Activated CD4-positive, CD25-positive, alpha-beta regulatory T cell treated with anti-CD3 and anti-CD28 coated beads, Interleukin-2, amount 50 U/mL, for 72 hours (primary cell): ENCODE results near the gene CLSTN2.

Experiments
- DNase-seq: peaks from one replicate; pipeline ENCODE4 v3.0.0; 2021

CLSTN2 gene

DNA sequence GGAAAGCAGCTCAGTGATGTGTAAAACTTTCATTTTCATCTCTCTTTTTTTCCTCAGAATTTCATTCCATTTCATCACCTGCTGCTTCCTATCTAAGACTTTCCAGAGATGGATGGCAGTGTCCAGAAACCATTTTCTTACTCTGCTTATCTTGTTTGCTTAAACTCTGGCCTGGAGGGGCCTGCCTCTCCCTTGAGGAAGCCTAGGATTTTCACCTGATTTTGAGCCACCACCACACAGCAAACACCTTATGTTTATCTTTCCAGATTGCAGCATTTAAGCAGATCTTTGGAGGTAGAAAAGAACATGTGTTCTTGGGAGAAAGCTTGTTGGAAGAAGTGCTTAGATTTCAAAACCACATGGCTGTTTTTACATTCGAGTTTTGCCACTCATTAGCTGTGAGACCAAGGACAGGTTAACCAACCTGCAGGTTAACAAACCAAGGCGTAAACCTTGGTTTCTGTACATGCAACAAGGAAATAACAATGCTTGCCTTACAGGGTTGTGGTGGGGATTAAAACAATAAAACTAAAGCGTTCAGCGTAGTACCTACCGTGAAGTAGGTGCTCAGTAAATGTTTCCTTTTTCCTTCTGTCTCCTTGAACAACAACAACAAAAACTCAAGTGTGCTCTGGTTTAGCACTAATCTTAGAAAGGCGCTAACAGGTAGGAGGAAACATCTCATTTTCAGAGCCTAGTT lies 120.3 kb downstream of the CLSTN2 start:
- DNase-seq = no peak

DNA sequence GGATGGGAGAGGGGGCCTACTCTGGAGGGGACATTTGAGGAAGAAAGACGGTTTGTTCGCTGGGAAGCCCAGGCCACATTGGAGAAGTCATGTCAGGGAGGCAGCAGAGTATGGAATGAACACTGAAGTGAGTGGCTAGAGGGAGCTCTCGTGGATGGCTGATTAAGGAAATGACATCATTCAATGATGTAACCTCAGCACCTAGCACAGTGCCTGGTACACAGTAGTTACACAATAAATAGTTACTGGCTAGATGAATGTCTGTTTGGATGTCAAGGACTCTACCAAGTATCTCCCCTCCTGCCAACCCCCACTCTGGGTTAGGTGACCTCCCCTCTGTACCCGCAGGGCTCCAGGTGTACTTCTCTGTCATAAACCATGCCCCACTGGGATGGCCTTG lies 121.1 kb downstream of the CLSTN2 start:
- DNase-seq = no peak

DNA sequence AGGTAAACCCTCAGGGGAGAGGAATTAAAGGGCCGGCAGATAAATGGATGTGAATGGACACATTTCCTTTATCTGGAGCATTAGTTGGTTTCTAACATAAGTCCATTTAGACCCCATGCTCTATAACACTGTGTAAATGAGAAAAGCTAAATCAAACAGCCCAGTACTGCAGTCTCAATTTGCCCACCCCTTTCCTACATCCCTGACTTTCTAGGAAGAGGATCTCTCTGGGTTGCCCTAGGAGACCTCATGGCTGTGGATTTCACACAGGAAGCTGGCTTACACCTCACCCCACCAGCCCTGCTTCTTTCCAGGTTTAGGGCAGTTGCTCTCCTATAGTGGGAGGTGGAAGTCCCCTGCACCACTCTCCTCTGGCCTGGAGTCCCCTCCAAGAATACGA lies 126.2 kb downstream of the CLSTN2 start:
- no peak for DNase-seq

DNA sequence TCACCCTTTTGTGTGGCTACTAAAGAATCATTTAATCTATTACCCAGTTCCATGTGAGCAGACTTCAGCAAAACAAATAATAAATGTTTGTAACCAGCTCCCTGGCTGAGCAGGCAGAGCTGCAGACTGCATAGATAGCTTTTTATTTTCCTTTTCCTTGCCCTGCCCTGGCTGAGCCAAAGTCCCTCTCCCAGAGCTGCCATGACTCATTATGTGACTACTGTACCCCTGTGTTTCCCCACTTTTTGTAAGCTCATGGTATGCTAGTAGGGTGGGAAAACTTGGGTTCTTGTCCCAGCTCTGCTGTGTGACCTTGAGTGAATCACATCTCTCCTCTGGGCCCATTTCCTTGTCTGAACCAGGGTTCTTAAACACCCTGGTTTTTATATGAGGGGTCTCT lies 127.5 kb downstream of the CLSTN2 start:
- no peak for DNase-seq

DNA sequence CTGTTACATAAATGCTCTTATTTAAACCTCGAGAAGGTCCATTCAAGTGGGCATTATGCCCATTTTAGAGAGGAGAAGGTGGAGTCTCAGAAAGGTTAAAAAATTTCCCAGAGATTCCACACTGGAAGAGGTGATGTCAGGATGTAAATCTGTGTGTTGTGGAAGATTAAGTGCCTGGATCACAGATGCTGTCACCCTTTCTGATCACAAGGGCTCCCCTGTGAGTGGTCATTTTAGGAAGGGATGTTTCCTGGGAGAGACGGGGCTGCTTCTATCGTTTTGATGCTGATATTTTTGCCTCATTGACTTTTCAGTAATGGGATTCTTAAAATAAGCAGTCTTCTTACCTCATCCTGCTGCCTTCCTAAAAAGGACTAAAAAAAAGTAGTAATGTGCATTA lies 132.5 kb downstream of the CLSTN2 start:
- no peak for DNase-seq

DNA sequence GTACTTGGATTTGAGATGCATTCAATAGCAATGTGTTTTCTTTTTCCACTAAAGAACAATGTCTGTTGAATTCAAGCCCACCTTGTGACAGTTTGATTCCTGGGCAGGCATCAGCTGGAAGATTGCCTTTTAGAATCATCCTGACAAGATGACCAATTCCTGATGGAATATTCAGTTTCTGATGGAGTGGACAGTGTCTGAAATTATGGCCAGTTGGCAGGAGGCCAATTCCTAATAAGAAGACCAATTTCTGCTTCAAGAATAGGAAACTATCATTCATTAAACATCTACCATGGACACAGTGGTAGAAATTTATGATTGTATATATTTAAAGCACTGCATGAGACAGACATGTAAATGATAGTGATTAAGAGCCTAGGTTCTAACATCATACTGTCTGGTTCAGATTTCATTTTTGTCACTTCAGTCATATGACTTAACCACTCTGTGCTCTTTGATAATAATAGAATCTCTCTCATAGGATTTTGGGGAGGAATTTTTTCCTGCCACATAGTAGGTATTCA lies 133.6 kb downstream of the CLSTN2 start:
- no peak for DNase-seq

DNA sequence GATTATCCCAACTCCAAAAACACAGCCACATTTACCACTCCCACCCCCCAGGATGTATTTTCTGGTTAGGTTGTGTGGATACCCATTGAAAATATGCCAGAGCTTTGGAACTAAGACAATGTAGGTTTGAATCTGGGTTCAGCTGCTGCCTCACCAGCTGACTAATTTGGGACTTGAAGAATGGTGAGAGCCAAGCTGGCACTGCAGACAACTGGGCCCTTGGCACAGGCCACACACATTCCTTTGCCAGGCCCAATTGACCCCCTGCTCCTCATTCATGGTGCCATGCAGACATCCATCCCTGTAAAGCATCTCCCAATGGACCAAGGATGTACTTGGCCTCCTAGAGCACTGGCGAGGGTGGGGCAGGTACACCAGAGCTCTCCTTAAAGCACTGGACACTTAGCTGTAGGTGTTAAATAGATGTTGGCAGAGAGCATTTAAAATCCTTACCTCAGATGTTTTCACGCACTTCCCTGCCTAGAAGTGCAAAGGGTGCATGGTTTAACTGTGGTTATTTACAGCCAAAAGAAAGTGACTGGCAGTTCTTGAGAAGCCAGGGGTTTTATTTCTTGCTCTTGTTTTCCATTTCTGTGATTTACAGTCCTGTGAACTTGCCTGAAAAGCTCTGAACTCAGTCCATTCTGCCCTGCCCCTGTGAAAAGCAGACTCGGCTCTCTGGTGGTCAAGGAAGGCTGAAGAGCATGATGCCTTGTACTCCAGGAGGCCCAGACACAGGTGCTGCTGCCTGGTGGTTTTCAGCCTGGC lies 138.5 kb downstream of the CLSTN2 start:
- no peak for DNase-seq

- DNase-seq = no peak
Measured at GRCh38 chr3:140076552-140076951, 141.6 kb downstream of the CLSTN2 start.

- DNase-seq = no peak
Measured at GRCh38 chr3:140077406-140077805, 142.4 kb downstream of the CLSTN2 start.

GRCh38 chr3:140078343-140078742 lies 143.4 kb downstream of the CLSTN2 start:
- DNase-seq = no peak

- DNase-seq = no peak
Measured at GRCh38 chr3:140078940-140079339, 144.0 kb downstream of the CLSTN2 start.

- no peak for DNase-seq
Measured at GRCh38 chr3:140081887-140082286, 146.9 kb downstream of the CLSTN2 start.

DNA sequence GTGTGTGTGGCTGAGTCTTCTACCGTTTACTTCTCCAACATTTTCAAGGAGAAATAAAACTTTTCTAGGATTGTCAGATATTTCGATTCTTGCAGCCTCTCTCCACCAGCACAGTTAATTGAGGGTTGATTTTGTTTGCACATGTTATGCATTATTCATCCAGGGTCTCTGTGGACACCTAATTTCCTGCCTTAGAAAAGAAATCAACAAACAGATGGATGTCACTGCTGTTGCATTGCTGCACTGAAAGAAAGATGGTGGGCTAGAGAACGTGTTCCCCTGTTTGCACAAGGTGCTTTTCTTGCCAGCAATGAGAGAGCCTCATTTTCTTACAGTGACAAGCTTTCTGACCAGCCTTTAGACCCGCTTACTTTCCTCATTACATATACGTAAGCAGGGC lies 150.0 kb downstream of the CLSTN2 start:
- DNase-seq = no peak

DNA sequence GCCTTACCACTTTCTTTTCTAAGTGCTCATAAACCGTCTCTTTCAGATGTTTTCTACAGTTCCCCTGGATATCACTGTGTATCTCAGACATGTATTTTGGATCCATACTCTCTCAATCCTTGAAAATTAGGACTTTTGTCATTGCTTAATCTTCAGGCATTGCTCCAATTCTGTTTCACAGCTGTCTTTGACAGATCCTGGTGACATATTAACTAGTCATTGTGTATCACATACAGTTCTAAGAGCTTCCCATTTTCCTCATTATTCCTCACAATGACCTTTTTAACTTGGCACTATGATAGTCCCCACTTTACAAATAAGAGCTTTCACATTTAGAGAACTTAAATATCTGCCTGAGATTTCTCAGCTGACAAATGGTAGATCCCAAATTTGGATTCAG lies 151.7 kb downstream of the CLSTN2 start:
- DNase-seq = no peak

DNA sequence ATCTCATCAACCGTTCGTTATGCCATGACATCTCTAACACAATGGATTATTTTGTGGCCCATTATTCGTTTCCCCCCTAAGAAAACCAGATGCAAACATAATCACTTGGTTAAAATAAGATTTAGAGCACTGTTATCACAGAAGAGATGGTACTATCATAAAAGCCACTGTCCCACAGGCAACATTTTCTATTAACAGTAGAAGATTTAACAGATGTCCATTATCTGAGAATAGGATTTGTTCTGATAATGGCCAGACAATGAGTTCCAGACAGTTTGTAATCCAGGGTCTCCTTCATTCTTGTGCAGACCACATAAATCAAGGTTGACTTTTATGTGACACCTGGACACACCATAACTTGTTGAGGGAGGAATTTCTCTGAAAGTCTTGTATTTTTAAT lies 153.1 kb downstream of the CLSTN2 start:
- no peak for DNase-seq

DNA sequence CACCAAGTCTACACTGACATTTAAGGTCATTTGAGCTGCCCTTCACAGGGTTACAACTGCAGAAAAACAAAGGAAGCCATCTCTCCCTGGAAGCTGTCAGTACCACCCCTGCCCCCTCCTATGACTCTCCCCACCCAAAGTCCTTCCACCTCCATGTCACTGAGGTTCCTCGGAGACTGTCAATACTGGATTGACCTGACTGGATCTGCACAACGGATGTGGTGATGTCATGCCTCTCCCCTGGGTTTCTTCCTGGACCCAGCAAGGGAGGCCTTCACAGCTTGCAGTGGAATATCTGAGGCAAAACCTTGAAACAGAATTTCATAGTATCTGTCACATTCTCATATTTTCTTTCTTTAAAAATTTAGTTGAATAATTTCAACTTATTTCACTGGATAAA lies 153.5 kb downstream of the CLSTN2 start:
- no peak for DNase-seq

DNA sequence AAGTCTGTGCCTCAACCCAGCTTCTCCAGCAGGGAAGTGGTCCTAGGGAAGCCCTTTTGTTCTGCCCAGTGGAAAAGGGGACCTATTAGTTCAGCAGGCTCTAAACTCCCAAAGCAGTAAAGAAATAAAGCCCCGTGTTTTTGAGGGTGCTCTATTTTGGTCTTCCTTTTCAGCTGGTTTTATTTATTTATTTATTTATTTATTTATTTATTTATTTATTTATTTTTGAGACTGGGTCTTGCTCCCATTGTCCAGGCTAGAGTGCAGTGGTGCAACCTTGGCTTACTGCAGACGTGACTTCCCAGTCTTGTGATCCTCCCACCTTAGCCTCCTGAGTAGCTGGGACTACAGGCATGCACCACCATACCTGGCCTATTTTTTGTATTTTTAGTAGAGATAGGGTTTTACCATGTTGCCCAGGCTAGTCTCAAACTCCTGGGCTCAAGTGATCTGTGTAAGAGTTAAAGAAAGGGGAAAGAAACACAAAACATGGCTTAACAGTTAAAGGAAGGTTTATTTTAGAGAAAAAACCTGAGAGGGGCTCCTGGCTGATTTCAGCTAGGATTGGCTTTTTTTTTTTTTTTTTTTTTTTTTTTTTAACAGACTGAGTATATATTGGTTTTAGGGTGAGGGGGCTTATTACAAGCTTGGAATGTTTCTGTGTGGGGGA lies 154.6 kb downstream of the CLSTN2 start:
- no peak for DNase-seq

- no peak for DNase-seq
Measured at GRCh38 chr3:140091143-140091542, 156.2 kb downstream of the CLSTN2 start.

DNA sequence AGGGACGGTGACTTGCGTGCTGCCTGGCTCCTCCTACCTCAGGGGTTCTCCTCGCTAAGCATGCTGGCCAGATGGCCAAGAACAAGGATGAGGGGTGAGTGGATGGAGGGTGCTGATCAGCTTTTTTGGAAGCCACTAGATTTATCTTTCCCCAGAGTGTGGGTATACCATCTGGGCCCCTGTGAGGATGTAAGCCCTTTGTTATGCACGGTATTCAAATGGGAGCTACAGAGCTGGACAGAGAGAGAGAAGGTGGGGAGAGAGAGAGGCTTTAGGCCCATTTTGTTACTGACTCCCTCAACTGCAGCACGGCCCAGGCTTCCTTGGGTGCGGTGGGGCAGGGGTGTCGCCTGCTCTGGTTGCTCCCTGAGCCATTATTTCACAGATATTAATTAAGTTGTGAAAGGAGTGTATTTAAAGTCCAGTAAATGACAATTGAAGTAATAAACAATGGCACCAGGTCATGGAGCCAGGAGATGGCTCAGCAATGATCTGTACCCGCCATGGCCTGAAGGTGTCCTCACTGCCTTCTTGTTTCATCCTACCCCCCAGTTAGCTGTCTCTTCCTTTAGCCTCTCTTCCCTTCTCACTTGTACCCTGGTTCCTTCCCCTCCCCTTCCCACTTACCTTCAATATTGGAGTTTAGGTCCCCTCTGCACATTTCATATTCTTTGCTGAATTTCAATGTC lies 158.0 kb downstream of the CLSTN2 start:
- DNase-seq = no peak

DNA sequence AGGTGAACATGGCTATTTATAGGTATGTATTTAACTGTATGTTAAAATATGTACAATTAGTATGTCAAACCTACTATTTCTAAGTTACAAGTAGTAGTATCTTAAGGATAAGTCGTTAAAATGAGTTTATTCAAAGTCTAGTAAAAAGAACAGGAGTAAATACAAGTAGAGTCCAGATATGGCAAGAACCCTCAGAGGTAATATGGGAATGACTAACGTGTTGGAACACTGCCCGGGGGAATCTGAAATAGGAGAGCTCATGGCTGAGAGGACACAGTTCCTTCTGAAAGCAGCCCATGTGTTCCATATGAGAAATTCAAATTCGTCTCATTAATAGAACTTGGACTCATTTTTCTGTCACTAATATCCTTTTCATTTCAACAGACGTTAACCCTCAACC lies 158.8 kb downstream of the CLSTN2 start:
- no peak for DNase-seq

DNA sequence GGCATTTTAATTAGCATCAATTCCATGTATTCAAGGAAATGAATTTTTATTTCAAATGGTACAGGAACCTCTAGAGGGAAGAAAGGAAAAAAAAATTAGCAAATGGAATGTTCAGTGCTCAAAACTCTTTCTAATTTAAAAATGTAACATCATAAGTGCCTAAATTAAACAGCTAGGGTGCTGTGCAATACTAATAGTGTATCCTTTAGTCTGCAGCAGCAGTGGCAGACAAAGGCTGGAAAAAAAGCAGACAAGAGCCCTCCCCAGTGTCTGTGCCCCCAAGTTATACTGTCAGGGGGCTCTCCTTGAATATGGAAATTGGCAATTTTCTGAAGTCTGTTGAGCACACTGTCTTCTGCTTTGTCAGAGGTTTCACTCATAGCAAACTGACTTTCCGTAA lies 159.5 kb downstream of the CLSTN2 start:
- DNase-seq = no peak

- no peak for DNase-seq
Measured at GRCh38 chr3:140096037-140096436, 161.1 kb downstream of the CLSTN2 start.
